Activated CD4-positive, alpha-beta T cell treated with anti-CD3 and anti-CD28 coated beads, Interleukin-2, Interleukin-6, amounts not matched to agents 100 ng/mL and 50 ng/mL, durations not matched to agents 16 hours and 8 hours (primary cell): Measurements from ENCODE around the gene WDR86.

Experiments used
- DNase-seq: peaks from one replicate; pipeline ENCODE4 v3.0.0-alpha.2; 2020

The WDR86 gene

DNA sequence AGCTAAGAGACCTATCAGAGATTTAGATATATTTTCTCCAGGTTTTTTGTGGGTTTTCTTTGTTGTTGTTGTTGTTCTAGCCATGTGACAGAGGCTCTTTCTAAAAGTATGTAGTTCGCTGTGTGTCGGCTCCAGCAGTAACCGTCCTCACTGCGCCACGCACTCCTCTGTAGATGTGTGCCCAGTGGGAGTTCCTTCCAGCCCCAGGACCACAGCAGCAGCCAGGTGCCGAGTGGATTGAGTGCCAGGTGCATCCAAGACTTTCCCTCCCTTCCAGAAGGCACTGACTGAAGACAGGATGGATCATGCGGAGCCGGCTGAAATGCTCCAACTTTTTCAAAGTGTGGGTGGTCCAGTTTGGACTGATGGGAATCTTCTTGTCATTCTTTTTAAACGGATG is 31.8 kb downstream of the WDR86 start:
- no peak for DNase-seq

DNA sequence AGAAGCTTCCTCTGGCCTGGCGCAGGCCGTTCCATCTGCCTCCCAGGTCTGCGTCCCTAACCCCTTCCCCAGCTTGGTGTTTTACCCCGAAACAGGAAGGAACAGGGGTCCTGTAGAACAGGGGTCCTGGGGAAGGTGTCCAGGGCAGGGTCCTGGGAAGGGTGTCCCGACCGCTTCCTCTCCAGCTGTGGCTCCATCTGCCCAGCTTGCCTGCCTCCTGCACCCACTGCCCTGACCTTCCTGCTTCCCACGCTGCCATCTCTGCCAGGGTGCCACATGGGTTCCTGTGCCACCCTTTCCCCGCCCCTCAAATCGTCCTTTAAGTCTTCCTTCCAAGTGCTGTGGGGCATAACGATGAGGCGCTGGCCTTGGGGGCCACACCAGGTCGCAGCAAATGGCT is 32.4 kb downstream of the WDR86 start:
- DNase-seq: no peak

DNA sequence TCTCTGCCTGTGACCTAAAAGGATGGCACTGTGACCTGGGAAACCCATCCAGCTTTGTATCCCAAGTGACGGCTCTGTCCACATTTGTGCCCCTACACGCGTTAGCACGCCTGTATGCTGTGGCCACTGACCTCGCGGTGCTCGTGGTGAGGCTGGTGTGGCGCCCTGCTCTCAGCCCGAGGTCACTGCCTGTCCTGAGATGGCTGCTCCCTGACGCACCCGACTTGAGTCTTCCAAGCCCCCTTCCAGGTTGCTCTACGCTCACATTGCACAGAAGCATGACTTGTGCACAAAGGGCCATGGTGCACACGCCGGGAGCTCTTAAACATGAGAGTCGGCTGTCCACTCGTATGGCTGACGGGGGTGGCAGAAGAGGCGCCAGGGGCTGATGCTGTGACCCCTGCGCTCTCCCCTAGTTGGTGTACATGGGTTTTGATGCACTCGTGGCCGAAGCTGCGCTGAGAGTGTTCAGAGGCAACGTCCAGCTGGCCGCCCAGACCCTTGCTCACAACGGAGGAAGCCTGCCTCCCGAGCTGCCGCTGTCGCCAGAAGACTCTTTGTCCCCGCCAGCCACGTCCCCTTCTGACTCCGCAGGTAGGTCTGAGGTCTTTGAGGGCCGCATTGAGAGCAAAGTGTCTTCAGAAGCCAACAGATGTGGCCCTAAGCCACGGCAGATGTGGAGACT is 33.5 kb downstream of the WDR86 start:
- no peak for DNase-seq

DNA sequence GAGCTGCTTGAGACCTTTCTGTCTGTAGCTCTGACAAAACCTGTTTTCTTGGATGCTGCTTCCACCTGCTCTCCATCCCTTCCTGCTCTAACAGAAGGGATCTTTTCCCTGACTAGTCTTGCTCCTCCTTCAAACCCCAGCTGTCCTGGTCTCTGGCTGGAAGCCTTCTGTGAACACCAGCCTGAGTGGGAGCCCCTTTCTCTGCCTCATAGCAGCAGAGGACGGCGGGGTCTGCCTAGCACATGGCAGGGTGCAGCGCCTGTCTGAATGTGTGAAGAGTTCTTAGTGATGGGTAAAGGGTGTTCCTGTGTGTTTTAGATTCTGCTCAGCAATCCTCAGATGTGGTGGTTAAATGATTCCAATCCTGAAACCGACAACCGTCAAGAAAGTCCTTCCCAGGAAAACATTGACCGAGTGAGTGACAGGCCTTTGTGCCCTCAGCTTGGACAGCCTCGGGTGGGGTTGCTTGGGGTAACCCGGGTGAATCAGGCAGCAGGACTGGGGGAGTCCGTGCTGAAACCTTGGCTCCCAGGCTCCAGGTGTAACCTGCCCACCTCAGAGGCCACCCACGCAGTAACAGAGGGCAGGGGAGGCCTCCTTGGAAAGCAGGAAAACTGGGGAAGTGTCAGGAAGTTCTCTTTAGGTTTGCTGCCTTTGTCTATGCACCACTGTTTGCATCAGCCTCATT is 34.2 kb downstream of the WDR86 start:
- no peak for DNase-seq

DNA sequence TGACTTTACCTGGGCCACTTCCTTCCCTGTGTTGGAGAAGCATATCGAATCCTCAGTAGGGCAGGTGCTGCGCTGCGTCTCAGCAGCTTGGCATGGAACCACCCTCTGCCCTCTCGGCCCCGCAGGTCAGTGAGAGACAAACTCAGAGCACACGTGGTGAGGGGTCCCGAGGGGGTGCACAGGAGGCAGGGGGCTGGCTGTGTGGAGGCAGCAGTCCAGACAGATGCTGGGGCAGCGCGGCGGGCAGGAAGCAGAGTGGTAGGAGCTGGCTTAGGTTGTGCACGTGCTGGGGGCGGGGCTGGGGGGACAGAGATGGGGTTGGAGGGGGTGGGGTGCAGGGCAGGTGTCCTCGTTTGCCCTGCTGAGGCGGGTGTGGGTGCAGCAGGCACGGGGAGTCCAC is 35.1 kb downstream of the WDR86 start:
- DNase-seq: no peak

DNA sequence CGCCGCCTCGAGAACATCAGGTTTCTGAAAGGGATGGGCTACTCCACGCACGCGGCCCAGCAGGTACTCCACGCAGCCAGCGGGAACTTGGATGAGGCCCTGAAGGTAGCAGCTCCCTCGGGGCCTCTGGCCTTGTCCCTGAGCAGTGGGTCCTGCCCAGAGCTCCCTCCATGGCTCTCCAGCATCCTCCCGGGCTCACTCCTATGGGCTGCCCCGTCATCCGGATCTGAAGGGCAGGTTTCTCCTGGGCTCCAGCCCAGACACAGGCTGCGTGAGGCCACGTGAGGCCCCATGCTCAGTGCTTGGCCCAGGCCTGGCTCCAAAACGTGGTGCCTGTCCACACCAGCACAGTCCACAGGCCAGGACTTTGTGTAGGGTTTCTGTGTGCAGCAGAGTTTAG is 35.7 kb downstream of the WDR86 start:
- no peak for DNase-seq

DNA sequence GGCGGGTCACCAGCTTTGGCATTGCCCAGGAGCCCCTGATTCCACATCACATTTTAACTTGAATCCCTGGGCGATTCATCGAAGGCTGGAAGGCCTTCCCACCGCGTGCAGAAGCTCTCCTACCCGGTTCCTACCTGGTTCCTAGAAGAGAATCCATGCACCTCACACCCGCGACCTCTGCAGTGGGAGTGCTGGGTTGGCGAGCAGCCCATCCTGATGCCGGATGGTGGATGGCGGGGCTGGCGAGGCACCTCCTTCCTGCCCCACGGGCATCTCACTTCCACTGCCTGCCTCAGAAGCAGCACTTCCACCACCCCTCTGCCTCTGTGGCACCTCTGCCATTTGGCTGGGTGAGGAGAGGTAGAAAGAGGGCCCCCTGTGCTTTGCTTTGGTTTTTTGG is 36.2 kb downstream of the WDR86 start:
- no peak for DNase-seq

DNA sequence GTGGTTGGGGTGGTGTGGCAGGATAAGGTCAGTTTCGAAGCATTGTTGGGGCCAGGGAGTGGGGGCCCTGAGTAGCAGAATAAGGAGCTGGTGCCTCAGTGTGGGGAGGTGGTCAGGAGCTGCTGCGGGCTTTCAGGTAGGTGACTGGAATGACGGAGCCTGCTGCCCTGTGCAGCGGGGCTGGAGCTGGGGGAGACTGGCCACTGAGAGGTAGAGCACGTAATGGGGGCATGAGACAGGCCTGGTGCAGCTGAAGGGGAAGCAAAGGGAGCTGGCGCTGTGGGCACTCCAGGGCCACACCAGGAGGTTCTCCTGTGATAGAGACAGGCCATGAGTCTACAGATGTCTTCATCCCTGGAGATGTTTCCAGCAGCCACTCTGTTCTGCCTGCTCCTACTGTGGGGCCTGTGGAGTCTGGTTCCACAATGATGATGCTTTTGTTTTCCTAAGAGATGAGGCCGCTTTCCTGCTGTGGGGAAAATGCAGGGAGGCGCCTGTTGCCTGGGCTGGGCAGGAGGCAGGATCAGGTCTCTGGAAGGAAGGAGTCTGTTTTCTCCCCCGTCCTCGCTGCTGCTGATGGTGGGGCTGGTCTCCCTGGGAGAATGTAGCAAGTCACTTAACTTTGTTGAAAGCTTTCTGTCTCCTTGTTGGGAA is 37.1 kb downstream of the WDR86 start:
- DNase-seq: no peak

DNA sequence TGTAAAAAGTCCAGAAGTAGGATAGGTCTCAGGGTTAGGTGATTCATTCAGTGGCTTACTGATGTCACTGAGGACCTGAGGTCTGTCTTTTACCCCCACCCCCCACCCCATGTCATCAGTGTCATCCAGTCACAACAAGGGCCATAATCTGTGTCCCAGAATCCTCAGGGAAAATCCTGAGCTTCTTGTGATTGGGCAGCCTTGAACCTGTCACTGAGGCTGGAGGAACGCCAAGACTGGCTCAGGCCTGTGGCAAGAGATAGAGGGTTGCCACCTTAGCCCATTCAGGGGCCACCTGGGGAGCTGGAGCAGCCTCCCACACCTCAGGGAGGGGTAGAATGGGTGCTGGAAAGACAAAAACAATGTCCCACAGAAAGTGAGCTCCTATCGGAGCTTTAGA is 38.6 kb downstream of the WDR86 start:
- DNase-seq: no peak

DNA sequence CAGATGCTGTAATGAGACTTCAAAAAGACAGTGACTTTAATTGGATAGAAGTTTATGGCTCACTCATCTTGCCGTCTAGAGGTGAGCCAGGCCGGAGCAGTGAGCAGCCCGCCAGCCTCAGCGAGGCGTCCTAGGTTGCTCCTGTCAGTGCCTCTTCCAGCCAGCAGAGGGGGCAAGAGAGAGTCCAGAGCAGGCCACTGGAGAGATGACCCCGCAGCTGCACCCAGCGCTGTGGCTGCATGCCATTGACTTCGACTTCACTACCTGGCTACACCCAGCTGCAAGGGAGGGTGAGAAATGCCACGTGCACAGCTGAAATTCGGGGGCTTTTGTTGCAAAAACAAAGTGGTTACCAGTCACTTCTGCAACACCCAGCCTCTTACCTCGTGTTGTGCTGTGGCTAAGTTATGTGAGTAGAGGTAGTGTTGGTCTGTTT is 41.7 kb downstream of the WDR86 start:
- DNase-seq: peak; percentile 87

DNA sequence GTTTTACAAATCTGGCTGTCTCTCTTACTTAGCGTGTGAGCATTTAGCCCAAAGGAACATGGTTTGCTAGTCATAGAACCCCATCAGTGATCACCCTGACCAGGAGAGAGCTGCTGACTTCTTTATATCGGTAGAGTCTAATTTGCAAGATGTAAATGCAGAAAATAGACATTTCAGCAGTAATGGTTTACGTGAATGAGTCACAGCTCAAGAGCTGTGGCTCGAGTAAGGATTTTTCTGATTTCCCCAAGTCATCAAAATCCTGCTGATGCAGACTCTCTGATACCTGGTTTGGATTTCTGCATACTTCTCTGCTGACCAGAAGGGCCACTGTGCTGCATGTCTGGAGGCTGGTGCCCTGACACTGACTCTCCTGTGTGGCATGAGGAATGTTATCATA is 42.6 kb downstream of the WDR86 start:
- DNase-seq: no peak

DNA sequence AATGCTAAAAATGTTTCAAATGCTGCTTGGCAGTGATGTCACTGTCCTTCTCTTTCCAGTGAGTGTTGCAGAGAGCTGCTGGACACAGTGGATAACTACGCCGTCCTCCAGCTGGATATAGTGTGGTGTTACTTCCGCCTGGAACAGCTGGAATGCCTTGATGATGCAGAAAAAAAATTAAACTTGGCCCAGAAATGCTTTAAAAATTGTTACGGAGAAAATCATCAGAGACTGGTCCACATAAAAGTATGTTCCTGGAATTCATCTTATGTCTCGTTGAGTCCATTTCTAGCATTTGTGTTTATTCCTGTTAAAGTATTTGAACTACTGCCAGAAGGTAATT is 43.0 kb downstream of the WDR86 start:
- DNase-seq: no peak

DNA sequence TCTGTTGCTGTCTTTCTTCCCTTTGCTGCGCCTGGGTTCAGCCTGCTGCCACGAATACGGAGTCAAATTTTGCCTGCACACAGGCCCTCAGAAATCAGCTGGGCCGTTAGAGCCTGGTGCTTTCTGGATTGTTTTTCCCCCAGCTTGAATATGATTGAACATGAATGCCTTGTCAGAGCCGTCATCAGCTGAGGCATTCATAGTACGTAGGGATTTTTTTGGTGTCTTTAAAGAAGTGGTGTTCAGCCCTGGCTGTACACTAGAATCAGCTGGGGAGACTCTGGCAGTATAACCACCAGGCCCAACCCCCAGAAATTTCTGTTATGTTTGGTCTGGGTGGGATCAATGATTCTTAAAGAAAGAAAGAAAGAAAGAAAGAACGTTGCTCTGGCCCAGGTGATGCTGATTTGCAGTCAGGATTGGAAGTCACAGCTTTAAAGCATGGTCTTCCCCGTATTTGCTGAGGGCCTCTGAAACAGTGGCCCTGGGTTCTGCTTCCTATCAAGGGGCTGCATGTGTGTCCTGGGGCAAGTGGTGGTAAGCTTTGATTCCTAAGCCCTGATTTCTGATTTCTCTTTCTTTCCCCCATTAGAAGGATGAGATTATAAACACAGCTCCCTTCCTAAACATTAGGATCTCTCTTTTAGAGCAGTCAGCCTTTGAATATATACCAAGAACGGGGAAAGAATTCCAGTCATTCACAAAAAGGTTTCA is 43.5 kb downstream of the WDR86 start:
- DNase-seq: no peak

DNA sequence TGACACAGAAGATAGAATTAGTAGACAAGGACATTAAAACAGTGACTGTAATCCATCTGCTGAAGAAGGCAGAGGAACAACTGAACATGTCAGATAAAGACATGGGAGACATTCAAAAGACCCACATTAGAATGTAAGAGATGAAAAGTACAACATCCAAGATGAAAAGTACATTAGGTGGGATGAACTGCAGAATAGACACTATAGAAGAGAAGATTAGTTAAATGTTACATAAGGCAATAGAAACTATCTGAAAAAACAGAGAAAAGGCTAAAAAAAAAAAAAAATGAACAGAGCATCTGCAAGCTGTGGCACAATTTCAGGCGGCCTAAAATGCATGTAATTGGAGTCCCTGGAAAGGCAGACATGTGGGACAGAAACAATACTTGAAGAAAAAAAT is 46.7 kb downstream of the WDR86 start:
- no peak for DNase-seq

DNA sequence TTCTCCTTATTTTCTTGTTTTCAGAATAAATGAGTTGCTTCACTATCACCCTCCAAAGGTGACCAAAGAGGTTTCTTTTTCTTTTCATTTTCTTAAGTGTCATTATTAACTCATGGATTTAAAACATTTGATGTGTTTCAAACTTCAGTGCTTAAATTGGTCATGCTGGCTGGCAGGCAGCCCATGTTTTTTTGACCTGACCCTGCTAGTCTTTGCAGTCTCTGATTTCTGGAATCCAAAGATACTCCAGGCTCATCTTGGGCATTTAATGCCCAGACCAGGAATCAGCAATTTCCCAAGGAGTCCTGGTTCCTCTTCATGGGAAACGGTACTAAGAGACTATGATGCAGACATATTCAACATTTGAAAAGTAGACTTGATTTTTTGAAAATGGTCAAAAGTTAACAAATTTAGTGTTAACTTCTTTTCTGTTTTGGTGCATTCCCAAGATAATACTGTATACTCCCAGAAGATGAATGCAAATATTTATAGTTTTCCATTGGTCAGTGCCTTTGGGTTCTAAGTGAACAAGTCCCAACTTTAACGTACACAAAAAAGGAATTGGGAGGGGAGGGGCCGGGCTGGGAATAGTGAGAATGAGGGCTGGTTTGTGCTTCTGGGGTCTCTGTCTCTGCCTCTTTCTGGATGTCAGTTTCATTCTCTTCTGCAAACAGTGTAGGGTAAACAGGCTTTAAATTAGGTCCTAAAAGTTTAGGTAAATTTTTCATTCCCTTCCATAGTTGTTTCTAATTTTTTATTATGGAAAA is 48.5 kb downstream of the WDR86 start:
- no peak for DNase-seq

DNA sequence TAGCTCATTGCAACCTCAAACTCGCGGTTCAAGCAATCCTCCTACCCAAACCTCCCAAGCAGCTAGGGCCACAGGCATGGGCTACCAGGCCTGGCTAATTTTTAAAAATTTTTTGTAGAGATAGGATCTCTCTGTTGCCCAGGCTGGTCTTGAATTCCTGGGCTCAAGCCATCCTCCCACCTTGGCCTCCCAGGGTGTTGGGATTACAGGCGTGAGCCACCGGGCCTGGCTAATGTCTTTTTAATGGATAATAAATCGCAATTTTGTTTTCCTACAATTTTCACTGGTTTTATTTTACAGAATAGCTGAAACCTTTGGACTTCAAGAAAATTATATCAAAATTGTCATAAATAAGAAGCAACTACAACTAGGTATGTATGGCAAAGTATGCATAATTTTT is 57.3 kb downstream of the WDR86 start:
- no peak for DNase-seq

DNA sequence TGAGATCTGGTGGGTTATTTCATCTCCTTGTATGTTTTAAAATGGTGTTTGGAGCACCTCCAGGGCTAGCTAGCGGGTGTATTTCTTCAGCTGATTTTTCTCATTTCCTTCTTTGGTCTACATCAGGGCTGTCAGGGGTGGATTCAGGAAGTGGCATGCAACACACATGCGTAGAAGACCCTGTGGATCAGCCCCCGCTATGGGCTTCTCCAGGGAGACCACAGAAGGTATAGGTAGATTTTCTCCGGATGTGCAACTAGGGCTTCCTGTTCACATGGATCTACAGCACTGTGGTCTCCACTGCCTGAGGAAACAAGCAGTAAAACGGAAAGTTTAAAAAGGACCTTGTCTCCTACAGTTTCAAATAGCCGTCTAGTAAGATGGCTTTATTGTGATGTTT is 57.9 kb downstream of the WDR86 start:
- DNase-seq: peak; percentile 75

DNA sequence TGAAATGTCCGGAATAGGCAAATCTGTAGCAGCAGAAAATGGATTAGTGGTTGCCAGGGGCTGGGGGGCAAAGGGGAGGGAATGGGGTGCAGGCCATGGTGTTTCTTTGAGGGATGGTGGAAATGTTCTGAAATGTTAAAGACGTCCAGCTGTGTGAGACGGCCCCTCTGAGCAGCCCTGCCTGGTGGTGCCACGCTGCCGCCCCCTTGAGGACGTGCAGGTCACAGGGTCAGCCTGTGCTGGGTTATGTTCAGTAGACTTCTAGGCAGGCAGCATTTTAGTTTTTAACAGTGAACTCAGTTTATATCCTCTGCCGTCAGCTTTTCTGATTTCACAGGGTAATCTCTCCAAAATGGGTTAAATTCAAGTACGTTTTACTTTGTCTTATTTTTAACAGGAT is 58.8 kb downstream of the WDR86 start:
- DNase-seq: peak; percentile 74

DNA sequence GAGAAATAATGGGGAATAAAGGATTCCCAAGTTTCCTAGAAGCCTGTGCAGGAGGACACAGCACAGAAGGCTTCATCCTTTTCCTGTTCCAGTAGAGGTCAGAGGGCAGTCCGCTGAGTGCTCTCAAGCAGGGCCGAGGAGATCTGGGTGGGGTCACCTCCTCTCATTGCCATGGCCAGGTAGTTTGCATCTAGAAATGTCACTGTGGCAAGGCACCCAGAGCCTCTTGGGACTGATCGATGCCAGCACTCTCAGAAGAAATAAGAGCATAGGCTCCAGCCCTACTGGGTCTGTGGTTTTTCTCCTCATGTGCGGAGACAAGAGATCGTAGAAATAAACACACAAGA is 60.4 kb downstream of the WDR86 start:
- no peak for DNase-seq

DNA sequence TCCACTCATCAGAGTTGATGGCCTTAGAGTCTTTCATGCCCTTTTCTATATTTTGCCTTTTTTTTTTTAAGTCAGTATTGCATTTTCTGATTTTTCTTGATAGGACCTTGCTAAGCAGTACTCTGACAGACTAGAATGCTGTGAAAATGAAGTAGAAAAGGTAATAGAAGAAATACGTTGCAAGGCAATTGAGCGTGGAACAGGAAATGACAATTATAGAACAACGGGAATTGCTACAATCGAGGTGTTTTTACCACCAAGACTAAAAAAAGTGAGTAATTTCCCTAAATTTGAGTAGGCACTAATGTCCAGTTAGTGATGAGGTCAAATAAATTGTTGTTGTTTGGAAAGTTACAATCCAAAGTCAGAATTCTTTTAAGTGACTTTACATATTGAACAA is 60.9 kb downstream of the WDR86 start:
- no peak for DNase-seq

DNA sequence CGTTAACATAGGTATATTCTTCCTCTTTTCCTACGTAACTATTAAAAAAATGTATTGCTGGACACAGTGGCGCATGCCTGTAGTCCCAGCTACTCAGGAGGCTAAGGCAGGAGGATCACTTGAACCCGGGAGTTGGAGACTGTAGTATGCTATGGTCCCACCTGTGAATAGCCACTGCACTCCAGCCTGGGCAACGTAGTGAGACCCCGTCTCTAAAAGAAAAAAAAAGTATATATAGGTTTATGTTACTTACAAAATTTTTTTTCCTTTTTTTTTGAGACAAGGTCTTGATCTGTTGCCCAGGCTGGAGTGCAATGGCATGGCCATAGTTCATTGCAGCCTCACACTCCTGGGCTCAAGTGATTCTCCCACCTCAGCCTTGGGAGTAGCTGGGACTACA is 62.6 kb downstream of the WDR86 start:
- DNase-seq: no peak

DNA sequence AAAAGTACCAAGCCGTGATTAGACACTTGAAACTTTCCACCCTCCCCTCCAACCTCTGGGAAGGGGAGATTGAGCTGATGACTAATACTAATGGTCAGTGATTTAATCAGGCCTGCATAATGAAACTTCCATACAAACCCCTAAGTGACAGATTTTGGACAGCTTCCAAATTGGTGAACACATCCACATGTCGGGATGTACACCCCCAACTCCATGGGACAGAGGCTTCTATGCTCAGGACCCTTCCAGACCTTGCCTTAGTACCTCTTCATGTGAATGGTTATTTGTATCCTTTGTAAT is 63.4 kb downstream of the WDR86 start:
- no peak for DNase-seq
